GM12873 (cell line): ENCODE results near the gene NFKBIL1.

Experiments used
- CTCF ChIP-seq: IDR thresholded peaks from 2 replicates; pipeline ENCODE4 v1.5.1; 2012; ENCODE audit warnings: low read depth, mild to moderate bottlenecking, moderate library complexity, low read length, control low read depth; ENCODE audit not compliant: insufficient read depth; ENCODE audit errors: missing control alignments

The NFKBIL1 gene

GRCh38 chr6:31525932-31526591 lies 21.3 kb upstream of the NFKBIL1 start:
- TF ChIP-seq CTCF, result no peak

- no peak for TF ChIP-seq CTCF
Measured at GRCh38 chr6:31528307-31528777, 19.1 kb upstream of the NFKBIL1 start.

GRCh38 chr6:31528821-31529328 lies 18.5 kb upstream of the NFKBIL1 start, which contains the start of gene MCCD1:
Gene MCCD1, plus strand, starts transcription at chr6:31528962. Its CDS starts 53 bp downstream, at chr6:31529015.
- no peak for TF ChIP-seq CTCF

GRCh38 chr6:31529329-31530150 lies 17.9 kb upstream of the NFKBIL1 start:
- TF ChIP-seq CTCF, result no peak

- no peak for TF ChIP-seq CTCF
Measured at GRCh38 chr6:31530659-31531058, 16.7 kb upstream of the NFKBIL1 start.

- no peak for TF ChIP-seq CTCF
Measured at GRCh38 chr6:31531162-31531561, 16.2 kb upstream of the NFKBIL1 start.

GRCh38 chr6:31531771-31532643 lies 15.4 kb upstream of the NFKBIL1 start:
- TF ChIP-seq CTCF, result no peak
